Heart left ventricle (tissue), 16 donors: ENCODE data around the gene PRKAG2. TPM values are rescaled to one million over a fixed set of nuclear protein-coding genes. Genes with fewer than 3 reads are reported as not detected.

Experiments
- ATAC-seq, 4 donors: fragments of 200-7000 bp; cut with Tn5 transposase; one replicate each; pipeline ENCODE4 v1.9.1; 2020 to 2022; ENCODE audit warnings: moderate library complexity in 4 of 4, mild to moderate bottlenecking in 3 of 4, moderate number of reproducible peaks in 1 of 4
- DNase-seq, 5 donors: peaks; one replicate each; pipeline ENCODE4 v3.0.0-alpha.2; 2020
- H3K27ac ChIP-seq, 12 donors: fragments of 200-600 bp; sonication (generic) in 4 of 12; one replicate each; pipeline versions ENCODE4 v1.5.0 to v1.8.0; 2016 to 2022; ENCODE audit warnings: mild to moderate bottlenecking in 2 of 12
- H3K27me3 ChIP-seq, 9 donors: fragments of 200-600 bp; sonication (generic) in 2 of 9; one replicate each; pipeline versions ENCODE4 v1.5.1 to v1.8.0; 2016 to 2022; ENCODE audit warnings: mild to moderate bottlenecking in 3 of 9
- H3K36me3 ChIP-seq, 9 donors: fragments of 200-600 bp; sonication (generic) in 2 of 9; one replicate each; pipeline versions ENCODE4 v1.5.0 to v1.8.0; 2018 to 2022; ENCODE audit warnings: mild to moderate bottlenecking in 2 of 9
- H3K4me1 ChIP-seq, 12 donors: fragments of 200-600 bp; sonication (generic) in 4 of 12; one replicate each; pipeline versions ENCODE4 v1.5.0 to v1.8.0; 2016 to 2022; ENCODE audit warnings: mild to moderate bottlenecking in 3 of 12
- H3K4me3 ChIP-seq, 12 donors: fragments of 200-600 bp; sonication (generic) in 4 of 12; one replicate each; pipeline versions ENCODE4 v1.5.0 to v1.8.0; 2017 to 2022; ENCODE audit warnings: mild to moderate bottlenecking in 9 of 12, moderate library complexity in 4 of 12
- H3K9me3 ChIP-seq, 12 donors: fragments of 200-600 bp; sonication (generic) in 4 of 12; one replicate each; pipeline versions ENCODE4 v1.5.0 to v1.8.0; 2016 to 2022; ENCODE audit warnings: mild to moderate bottlenecking in 1 of 12
- CTCF ChIP-seq, 12 donors: fragments of 200-600 bp; sonication (generic) in 4 of 12; IDR thresholded peaks; one replicate each; pipeline versions ENCODE4 v1.5.0 to v1.8.0; 2018 to 2022; ENCODE audit warnings: antibody characterized with exemption in 12 of 12, mild to moderate bottlenecking in 5 of 12
- POLR2A ChIP-seq, 2 donors: fragments of 450-650 bp; IDR thresholded peaks; one replicate each; pipeline ENCODE4 v1.6.1; 2017; ENCODE audit warnings: antibody characterized with exemption in 2 of 2, mild to moderate bottlenecking in 2 of 2, moderate library complexity in 2 of 2
- WGBS, 4 donors: extraction: QIAGEN DNeasy Blood & Tissue Kit in 2 of 4; methylation state at CpG; one replicate each; pipeline versions ENCODE4 v1.1.5 to v1.1.7; 2013 to 2018; 5-methylcytosine and 5-hydroxymethylcytosine counted together
- intact Hi-C, 10 donors: fragments of 100-400 bp; cut with DNase I; formaldehyde crosslinking; loops; one replicate each; pipeline versions ENCODE4 v1.11.1 to v1.14.2; 2022
- polyA plus RNA-seq, 2 donors: library from polyadenylated mRNA; stranded (reverse); fragments of 200-250 nt; gene quantifications; one replicate each; pipeline ENCODE4 v1.2.3, GENCODE V29; 2013
- total RNA-seq, 9 donors: library from RNA; depleted of rRNA in 2 of 9; stranded (reverse); fragments of >200 nt in 2 of 9; fragmentation: NEBNext Ultra II Directional in 3 of 9; extraction: Animal tissue kit (Norgen Biotek cat#: 25700) in 3 of 9; gene quantifications; one replicate each; pipeline versions ENCODE4 v1.1.0 to v1.2.4, GENCODE V29; 2016 to 2023
- donor health status: ischemic (EF 13 %, LVEDD 7.1; RV severe dilation, severe dysfunction).
- donor health status: healthy with polysubstance abuse.
- donor health status: DM: no; HTN: yes; CAD: no.
- donor health status: DM: no; HTN: no; CAD: no.
- donor health status: ischemic (EF 25% LVEDD 6.9; RV normal size, moderate dysfunction).
- donor health status: ischemic (EF 25% LVEDD 5.7; RV mildly dilated, moderate dysfunction).
- donor health status: healthy.
- donor health status: DM: yes; HTN: yes; CAD: no.
- donor health status: ischemic (EF 35%, LVEDD 5.7; RV mildly dilated, moderate dysfunction).
- donor health status: nonischemic (EF 11% LVEDD 7.7; RV severe dilation, severe dysfunction).
- donor health status: DM: yes; HTN: yes; CAD: no.
- donor health status: PGD.
- donor health status: ischemic (EF 29% LVEDD 5.4; RV normal size, mild dysfunction).
- donor health status: nonischemic (EF 23%, LVEDD 6.1; RV moderate dilation, normal function).

The PRKAG2 gene
- total and polyA plus RNA-seq, 11 donors = 50.2 to 179 (median 108) TPM

- Histone ChIP-seq H3K9me3 (peaks cover 0 to 17% (median 0%) of the 10 kb centered on the region in 12 donors), H3K36me3 (peaks cover 0 to 7% (median 0%) of the 10 kb centered on the region in 9 donors), H3K4me1 (peaks cover 0 to 55% (median 14%) of the 10 kb centered on the region in 12 donors), H3K27ac (no peak overlapping the region), H3K27me3 (no peaks in the 10 kb centered on the region), H3K4me3 (no peak overlapping the region)
- ATAC-seq (no peak), DNase-seq (no peak)
- TF ChIP-seq CTCF (IDR thresholded peaks at IDR 0.05) (no peak), POLR2A (IDR thresholded peaks at IDR 0.05) (no peak)
- intact Hi-C loops = loop anchor here in 1 of 10 donors (5.0 kb wide), 1 partner anchor 37 kb away; no protein-coding TSS in a partner anchor
- WGBS, 4 donors = 64 to 97% (median 68%) methylated on average over 2 of the region's 2 CpGs
These were observed 207.2 kb downstream of the PRKAG2 start for GRCh38 chr7:151669762-151670161.

- peaks cover 0 to 43% (median 14%) of the 10 kb centered on the region in 12 donors for H3K4me1 ChIP-seq
These were observed 210.0 kb downstream of the PRKAG2 start for GRCh38 chr7:151666886-151667285.

GRCh38 chr7:151665368-151665767 is 211.5 kb downstream of the PRKAG2 start:
- WGBS, 4 donors = 18 to 28% (median 23%) methylated on average over 6 of the region's 6 CpGs
- TF ChIP-seq CTCF (IDR thresholded peaks at IDR 0.05) (no peak), POLR2A (IDR thresholded peaks at IDR 0.05) (no peak)
- H3K9me3 ChIP-seq = peaks cover 0 to 17% (median 0%) of the 10 kb centered on the region in 12 donors
- ATAC-seq (peak; percentile 63 to 80 (median 76)), DNase-seq (peak; percentile 49 to 84 (median 77))
- intact Hi-C loops = loop anchor here in 1 of 10 donors (5.0 kb wide), 1 partner anchor 33 kb away; no protein-coding TSS in a partner anchor
- no peak overlapping the region for H3K4me3 ChIP-seq
- no peaks in the 10 kb centered on the region for H3K27me3 ChIP-seq
- H3K27ac ChIP-seq = peak overlapping the region; percentile 48 to 86 (median 76)
- H3K4me1 ChIP-seq = peaks cover 0 to 36% (median 12%) of the 10 kb centered on the region in 12 donors
- H3K36me3 ChIP-seq = peaks cover 0 to 4% (median 0%) of the 10 kb centered on the region in 9 donors

More at GRCh38 chr7:151666886-151667285, 210.0 kb downstream of the PRKAG2 start:
- H3K27ac ChIP-seq = peak overlapping the region in 11 of 12 donors; percentile 57 to 86 (median 77)
- ATAC-seq = peak in 3 of 4 donors; percentile 37 to 40 (median 40)
- peaks cover 0 to 17% (median 0%) of the 10 kb centered on the region in 12 donors for H3K9me3 ChIP-seq
- TF ChIP-seq CTCF (IDR thresholded peaks at IDR 0.05) = no peak
- no peak for TF ChIP-seq POLR2A (IDR thresholded peaks at IDR 0.05)
- peak in 2 of 5 donors; percentile 45 to 49 for DNase-seq
- 56 to 75% (median 61%) methylated on average over 3 of the region's 3 CpGs for WGBS, 4 donors
- peaks cover 0 to 4% (median 0%) of the 10 kb centered on the region in 9 donors for H3K36me3 ChIP-seq
- intact Hi-C loops = loop anchor here in 1 of 10 donors (5.0 kb wide), 1 partner anchor 35 kb away; no protein-coding TSS in a partner anchor
- no peak overlapping the region for H3K4me3 ChIP-seq
- H3K27me3 ChIP-seq = no peaks in the 10 kb centered on the region

- 55 to 71% (median 59%) methylated on average over 3 of the region's 3 CpGs for WGBS, 4 donors
- Histone ChIP-seq H3K9me3 (peaks cover 0 to 17% (median 0%) of the 10 kb centered on the region in 12 donors), H3K36me3 (peaks cover 0 to 4% (median 0%) of the 10 kb centered on the region in 9 donors), H3K4me1 (peaks cover 0 to 36% (median 12%) of the 10 kb centered on the region in 12 donors), H3K4me3 (no peak overlapping the region), H3K27me3 (no peaks in the 10 kb centered on the region), H3K27ac (peak overlapping the region in 9 of 12 donors; percentile 61 to 86 (median 77))
- TF ChIP-seq POLR2A (IDR thresholded peaks at IDR 0.05) = no peak
- no peak for TF ChIP-seq CTCF (IDR thresholded peaks at IDR 0.05)
- DNase-seq (no peak), ATAC-seq (peak in 3 of 4 donors; percentile 31 to 57 (median 41))
- intact Hi-C loops = no loop called here
These were observed 212.6 kb downstream of the PRKAG2 start for GRCh38 chr7:151664268-151664667.
